LHCN-M2 (cell line): Measurements from ENCODE around the gene CLP1. TPM values are rescaled to one million over a fixed set of nuclear protein-coding genes. Genes with fewer than 3 reads are reported as not detected.

Experiments used
- total RNA-seq: library from RNA; depleted of rRNA; stranded (reverse); fragments of >200 nt; gene quantifications from 2 replicates; pipeline ENCODE4 v1.2.3, GENCODE V29; 2014; rRNA removed

CLP1 gene
- total RNA-seq, 1 experiment from 2014 or later = 25.3 TPM

Other genes with a start within 250 kb of the CLP1 start
- gene SLC43A3, start 230.6 kb upstream of the CLP1 start, total RNA-seq = 113 and 153 TPM in 2 replicates
- 0.23 and 0.38 TPM in 2 replicates for gene RTN4RL2, start 197.2 kb upstream of the CLP1 start, total RNA-seq
- 5.1 and 7.7 TPM in 2 replicates for gene SLC43A1, start 142.1 kb upstream of the CLP1 start, total RNA-seq
- 46.7 and 53.8 TPM in 2 replicates for gene TIMM10, start 127.0 kb upstream of the CLP1 start, total RNA-seq
- not detected in 2 replicates for gene SMTNL1, start 120.2 kb upstream of the CLP1 start, total RNA-seq
- gene UBE2L6, start 90.1 kb upstream of the CLP1 start, total RNA-seq = 25.8 and 48.2 TPM in 2 replicates
- 5.2 and 5.4 TPM in 2 replicates for gene SERPING1, start 60.1 kb upstream of the CLP1 start, total RNA-seq
- gene YPEL4, start 7.8 kb upstream of the CLP1 start, total RNA-seq = 0.32 and 0.46 TPM in 2 replicates
- gene ZDHHC5, start 10.4 kb downstream of the CLP1 start, total RNA-seq = 50.3 and 55.1 TPM in 2 replicates
- 27.2 and 35.0 TPM in 2 replicates for gene MED19, start 54.5 kb downstream of the CLP1 start, total RNA-seq
- gene TMX2, start 54.8 kb downstream of the CLP1 start, total RNA-seq = 105 TPM in 2 replicates
- 123 and 183 TPM in 2 replicates for gene SELENOH, start 83.7 kb downstream of the CLP1 start, total RNA-seq
- not detected in 2 replicates for gene BTBD18, start 94.1 kb downstream of the CLP1 start, total RNA-seq
- gene CTNND1, start 104.0 kb downstream of the CLP1 start, total RNA-seq = 68.5 and 83.3 TPM in 2 replicates